C4-2B (cell line): ENCODE data around the gene SLC13A5.
"Not testable (repeated sequence)": the region's sequence is repeated elsewhere in the genome, so short reads cannot be mapped to it uniquely, and the experiment has no call there.

Experiments
- H3K27ac ChIP-seq: fragments of 450-650 bp; 2 replicates; pipeline ENCODE4 v1.5.1; 2017
- ZFX ChIP-seq: fragments of 450-650 bp; IDR thresholded peaks from 2 replicates; pipeline ENCODE4 v1.6.1; 2017
- TF ChIP-seq, protein P1 (sequence below): fragments of 450-650 bp; conservative IDR thresholded peaks from 2 replicates; pipeline ENCODE4 v1.5.1; 2017; ENCODE audit warnings: mild to moderate bottlenecking

SLC13A5 gene

DNA sequence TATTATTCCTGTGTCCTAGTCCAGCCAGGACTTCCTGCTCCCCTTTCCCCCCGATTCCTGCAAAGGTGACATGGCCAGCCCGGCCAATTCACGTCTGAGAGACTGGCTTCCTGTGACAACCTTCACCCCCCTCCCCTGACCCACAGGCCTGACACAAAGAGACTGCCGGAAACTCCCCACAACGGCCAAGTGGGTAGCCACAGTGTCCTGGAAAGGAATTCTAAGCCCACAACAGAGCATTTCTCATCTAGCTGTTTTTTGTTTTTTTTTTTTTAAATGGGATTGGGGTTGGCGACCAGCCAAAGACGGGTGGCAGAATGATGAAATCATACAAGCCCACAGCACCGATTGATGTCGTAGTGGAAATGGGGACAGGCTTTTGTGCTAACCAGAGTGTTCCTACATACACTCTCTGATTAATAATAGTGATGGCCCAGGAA is 39.9 kb upstream of the SLC13A5 start:
- TF ChIP-seq, protein P1, sequence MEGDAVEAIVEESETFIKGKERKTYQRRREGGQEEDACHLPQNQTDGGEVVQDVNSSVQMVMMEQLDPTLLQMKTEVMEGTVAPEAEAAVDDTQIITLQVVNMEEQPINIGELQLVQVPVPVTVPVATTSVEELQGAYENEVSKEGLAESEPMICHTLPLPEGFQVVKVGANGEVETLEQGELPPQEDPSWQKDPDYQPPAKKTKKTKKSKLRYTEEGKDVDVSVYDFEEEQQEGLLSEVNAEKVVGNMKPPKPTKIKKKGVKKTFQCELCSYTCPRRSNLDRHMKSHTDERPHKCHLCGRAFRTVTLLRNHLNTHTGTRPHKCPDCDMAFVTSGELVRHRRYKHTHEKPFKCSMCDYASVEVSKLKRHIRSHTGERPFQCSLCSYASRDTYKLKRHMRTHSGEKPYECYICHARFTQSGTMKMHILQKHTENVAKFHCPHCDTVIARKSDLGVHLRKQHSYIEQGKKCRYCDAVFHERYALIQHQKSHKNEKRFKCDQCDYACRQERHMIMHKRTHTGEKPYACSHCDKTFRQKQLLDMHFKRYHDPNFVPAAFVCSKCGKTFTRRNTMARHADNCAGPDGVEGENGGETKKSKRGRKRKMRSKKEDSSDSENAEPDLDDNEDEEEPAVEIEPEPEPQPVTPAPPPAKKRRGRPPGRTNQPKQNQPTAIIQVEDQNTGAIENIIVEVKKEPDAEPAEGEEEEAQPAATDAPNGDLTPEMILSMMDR, result no peak
- TF ChIP-seq ZFX, result no peak
- no peak overlapping the region for H3K27ac ChIP-seq

DNA sequence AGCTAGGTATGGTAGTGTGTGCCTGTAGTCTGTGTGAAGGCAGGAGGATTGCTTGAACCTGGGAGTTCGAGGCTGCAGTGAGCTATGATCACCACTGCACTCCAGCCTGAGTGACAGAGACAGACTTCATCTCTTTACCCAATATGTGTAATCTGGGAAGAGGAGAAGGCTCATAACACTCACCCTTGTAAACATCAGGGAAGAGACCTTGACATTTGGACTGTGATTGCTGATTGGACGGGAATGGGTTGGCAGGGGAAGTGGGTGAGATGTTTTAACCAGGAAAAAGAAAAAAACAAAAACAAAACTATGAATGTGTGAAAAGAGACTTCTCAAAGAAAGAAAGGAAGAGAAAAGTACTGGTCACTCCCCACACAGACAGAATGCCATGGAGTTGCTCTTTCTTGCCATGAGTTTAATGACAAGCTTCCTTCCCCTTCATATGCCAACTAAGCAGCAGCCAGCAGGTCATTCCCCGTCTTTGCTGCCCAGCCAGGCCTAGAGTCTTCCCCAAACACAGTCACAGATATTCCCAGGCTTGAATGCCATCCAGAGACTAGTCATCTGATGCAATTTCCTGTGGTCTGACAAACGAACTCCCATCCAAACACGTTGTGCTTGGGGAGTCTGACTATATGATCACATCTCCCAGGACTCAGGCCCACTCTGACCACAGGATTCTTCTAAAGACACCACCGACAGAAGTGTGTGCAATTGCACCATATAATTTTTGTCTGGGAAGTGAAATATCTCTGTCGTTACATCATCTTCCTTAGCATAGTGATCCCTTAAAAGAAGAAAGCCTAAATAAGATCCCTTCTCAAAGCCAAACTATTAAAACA is 39.1 kb upstream of the SLC13A5 start:
- TF ChIP-seq ZFX, result no peak
- TF ChIP-seq, protein P1, result no peak
- no peak overlapping the region for H3K27ac ChIP-seq

DNA sequence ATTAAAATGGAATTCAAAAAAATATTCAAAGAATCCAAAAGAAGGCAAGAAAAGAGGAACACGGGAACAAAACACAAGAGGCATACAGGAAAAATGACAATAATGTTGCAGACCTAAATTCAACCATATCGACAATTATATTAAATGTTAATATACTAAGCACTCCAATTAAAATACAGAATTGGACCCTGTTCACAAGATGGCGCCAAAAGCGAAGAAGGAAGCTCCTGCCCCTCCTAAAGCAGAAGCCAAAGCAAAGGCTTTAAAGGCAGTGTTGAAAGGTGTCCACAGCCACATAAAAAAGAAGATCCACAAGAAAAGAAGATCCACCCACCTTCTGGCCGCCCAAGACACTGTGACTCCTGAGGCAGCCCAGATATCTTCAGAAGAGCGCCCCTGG is 36.4 kb upstream of the SLC13A5 start:
- TF ChIP-seq ZFX, result no peak
- H3K27ac ChIP-seq, result no peak overlapping the region

DNA sequence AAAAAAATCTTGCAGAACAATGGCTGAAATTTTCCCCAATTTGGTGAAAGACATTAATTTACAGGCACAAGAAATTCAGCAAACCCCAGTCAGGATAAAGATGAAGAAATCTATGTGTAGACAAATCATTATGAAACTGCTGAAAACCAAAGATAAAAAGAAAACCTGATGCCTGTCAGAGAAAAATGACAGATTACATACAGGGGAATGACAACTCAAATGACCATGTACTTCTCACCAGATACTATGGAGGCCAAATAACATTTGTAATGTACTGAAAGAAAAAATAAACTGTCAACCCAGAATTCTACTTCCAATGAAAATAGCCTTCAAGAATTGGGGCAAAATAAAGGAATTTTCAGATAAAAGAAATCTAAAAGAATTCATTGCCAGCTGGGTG is 35.4 kb upstream of the SLC13A5 start:
- H3K27ac ChIP-seq, result no peak overlapping the region
- TF ChIP-seq, protein P1, result no peak
- no peak for TF ChIP-seq ZFX

DNA sequence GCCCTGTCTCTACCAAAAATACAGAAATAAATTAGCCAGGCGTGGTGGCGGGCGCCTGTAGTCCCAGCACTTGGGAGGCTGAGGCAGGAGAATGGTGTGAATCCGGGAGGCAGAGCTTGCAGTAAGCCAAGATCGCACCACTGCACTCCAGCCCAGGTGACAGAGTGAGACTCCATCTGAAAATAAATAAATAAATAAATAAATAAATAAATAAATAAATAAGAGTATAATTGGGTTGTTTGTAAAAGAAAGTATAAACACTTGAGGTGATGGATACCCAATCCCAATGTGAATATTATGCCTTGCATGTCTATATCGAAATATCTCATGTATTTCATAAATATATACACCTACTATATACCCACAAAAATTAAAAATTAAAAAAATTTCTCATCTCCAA is 33.5 kb upstream of the SLC13A5 start:
- not testable (repeated sequence) for H3K27ac ChIP-seq

DNA sequence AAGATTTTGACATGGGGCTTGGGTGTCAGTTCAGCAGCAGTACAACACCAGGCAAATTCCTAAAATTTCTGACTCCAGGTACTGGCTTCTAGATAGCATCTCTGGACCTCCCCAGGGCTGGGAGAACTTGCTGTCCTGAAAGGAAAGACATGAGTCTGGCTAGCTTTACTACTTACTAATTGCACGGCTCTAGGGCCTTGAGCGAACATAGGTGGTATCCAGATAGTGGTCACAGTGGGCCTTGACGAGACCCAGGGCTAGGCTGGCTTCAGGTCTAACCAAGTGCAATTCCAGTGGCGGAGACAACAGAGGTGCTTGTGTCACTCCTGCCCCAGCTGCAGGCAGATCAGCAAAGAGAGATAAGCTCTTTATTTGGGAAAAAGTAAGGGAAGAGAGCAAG is 16.4 kb upstream of the SLC13A5 start:
- no peak for TF ChIP-seq ZFX
- TF ChIP-seq, protein P1, result no peak
- H3K27ac ChIP-seq, result no peak overlapping the region

DNA sequence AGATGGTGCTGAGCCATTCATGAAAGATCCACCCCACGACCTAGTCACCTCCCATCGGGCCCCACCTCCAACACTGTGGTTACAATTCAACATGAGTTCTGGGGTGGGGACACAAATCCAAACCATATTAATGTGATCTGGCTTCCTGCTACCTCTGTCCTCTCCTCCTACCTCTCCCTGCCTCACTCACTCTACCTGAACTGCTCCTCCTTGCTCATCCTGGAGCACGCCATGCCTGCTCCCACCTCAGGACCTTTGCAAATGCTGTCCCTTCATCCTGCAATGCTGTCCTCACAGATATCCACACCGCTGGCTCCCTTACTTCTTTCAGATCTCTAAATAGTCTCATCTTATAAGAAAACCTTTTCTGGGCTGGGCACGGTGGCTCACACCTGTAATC is 10.8 kb upstream of the SLC13A5 start:
- no peak overlapping the region for H3K27ac ChIP-seq
- TF ChIP-seq, protein P1, result no peak
- no peak for TF ChIP-seq ZFX

DNA sequence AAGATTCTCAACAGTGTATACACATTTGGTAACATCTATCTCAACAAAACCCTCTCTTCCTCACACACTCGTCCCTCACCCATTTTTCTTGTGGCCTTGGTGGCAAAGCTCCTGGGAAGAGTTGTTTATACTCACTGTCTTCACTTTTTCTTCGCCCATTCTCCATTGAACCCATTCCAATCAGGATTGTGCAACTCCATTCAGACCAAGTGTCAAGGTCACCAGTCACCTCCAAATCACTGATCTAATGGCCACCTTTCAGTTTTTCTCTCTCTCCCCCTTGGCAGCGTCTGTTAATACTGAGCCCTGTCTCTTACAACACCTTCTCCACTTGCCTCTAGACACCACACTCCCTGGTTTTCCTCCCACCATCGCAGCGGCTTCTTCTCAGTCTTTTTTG is 8.6 kb upstream of the SLC13A5 start:
- TF ChIP-seq, protein P1, result no peak
- TF ChIP-seq ZFX, result no peak

More for the DNA sequence above, 8.6 kb upstream of the SLC13A5 start:
- H3K27ac ChIP-seq, result no peak overlapping the region
